ENCODE data around the gene TENM3. TPM values are rescaled to one million over a fixed set of nuclear protein-coding genes. Genes with fewer than 3 reads are reported as not detected.
"Not testable (repeated sequence)": the region's sequence is repeated elsewhere in the genome, so short reads cannot be mapped to it uniquely, and the experiment has no call there.

The TENM3 gene
- total RNA-seq, 1 donor from 2014 or later, result not detected

DNA sequence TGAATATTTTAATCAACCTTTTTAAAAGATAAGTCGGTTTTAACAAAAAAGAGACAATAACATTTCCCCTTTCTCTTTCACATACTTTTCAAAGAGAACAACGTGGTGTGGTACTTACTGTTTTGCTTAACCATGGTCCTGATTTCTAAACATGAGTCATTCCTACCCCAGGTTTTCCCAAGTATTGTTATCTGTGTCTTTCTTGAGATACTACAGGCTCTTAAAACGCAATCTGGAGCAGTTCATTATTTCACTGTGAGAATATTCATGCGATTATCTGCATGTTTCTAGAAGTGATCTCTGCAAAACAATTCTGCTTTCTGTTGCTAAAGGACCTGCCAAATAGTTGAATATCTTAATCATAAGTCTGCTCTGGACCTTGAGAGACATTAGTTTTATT is 127.3 kb downstream of the TENM3 start:
- H3K9me3 Mint-ChIP-seq, result no peaks in the 10 kb centered on the region
- no peaks in the 10 kb centered on the region for H3K4me1 Mint-ChIP-seq
- POLR2A ChIA-PET, result no interaction called here

DNA sequence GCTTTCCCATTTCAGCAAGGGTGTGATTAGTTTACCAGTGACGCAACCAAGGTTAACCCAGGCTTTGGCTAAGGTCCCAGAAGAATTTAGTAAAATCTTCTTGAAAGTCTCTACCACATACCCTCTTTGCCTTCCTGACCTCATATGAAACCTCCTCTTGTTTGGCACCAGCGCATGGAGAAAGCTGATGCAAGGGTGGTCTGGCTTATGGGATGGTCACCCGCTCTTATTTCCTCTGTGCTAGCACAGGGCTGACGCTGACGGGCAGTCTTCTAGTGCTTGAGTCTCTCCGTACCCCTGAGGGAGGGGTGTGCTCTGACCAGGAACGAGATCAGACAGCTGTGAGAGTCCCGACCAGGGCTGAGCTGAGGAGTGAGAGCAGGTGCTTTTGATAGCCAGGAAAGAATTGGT is 137.6 kb downstream of the TENM3 start:
- no peaks in the 10 kb centered on the region for H3K36me3 Mint-ChIP-seq (ENCODE audit: low read depth)
- CTCF ChIA-PET, result no interaction called here
- no peak overlapping the region for H3K27ac Mint-ChIP-seq
- no peaks in the 10 kb centered on the region for H3K4me1 Mint-ChIP-seq
- DNase-seq (no peak), ATAC-seq (ENCODE audit: low read depth) (no peak)
- H3K4me3 Mint-ChIP-seq, result no peak overlapping the region
- TF ChIP-seq, protein P1, sequence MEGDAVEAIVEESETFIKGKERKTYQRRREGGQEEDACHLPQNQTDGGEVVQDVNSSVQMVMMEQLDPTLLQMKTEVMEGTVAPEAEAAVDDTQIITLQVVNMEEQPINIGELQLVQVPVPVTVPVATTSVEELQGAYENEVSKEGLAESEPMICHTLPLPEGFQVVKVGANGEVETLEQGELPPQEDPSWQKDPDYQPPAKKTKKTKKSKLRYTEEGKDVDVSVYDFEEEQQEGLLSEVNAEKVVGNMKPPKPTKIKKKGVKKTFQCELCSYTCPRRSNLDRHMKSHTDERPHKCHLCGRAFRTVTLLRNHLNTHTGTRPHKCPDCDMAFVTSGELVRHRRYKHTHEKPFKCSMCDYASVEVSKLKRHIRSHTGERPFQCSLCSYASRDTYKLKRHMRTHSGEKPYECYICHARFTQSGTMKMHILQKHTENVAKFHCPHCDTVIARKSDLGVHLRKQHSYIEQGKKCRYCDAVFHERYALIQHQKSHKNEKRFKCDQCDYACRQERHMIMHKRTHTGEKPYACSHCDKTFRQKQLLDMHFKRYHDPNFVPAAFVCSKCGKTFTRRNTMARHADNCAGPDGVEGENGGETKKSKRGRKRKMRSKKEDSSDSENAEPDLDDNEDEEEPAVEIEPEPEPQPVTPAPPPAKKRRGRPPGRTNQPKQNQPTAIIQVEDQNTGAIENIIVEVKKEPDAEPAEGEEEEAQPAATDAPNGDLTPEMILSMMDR (IDR thresholded peaks at IDR 0.05), result no peak
- H3K9me3 Mint-ChIP-seq, result no peaks in the 10 kb centered on the region
- H3K27me3 Mint-ChIP-seq, result peaks cover 4% of the 10 kb centered on the region
- intact Hi-C loops (cut with micrococcal nuclease), result no loop called here
- POLR2A ChIA-PET, result no interaction called here

More for the DNA sequence above, 127.3 kb downstream of the TENM3 start:
- ATAC-seq (ENCODE audit: low read depth) (no peak), DNase-seq (no peak)
- no peak overlapping the region for H3K4me3 Mint-ChIP-seq
- CTCF ChIA-PET, result no interaction called here
- no peak overlapping the region for H3K27ac Mint-ChIP-seq
- H3K27me3 Mint-ChIP-seq, result no peaks in the 10 kb centered on the region
- no peaks in the 10 kb centered on the region for H3K36me3 Mint-ChIP-seq (ENCODE audit: low read depth)
- TF ChIP-seq, protein P1 (IDR thresholded peaks at IDR 0.05), result no peak
- intact Hi-C loops (cut with micrococcal nuclease), result no loop called here

DNA sequence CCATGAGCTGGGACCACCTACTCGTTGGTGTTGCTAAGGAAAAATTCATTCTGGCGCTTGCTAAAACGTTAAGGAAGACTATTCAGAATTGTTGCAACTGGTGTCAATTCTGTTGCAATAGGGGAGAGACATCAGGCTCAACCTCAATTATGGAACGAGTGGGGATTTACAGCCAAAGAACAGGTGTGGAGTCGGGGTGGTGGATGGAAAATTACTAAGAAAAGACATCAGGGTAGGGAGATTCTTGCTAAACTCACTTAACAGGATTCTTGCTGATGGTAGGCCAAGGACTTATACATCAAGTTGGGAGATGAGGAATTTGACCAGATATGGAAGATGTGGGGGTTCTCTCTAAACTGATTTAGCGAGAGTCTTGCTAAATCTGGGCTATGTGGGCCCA is 139.7 kb downstream of the TENM3 start:
- Mint-ChIP-seq H3K4me1 (no peaks in the 10 kb centered on the region), H3K27me3 (peaks cover 4% of the 10 kb centered on the region), H3K4me3 (no peak overlapping the region), H3K27ac (no peak overlapping the region), H3K9me3 (no peaks in the 10 kb centered on the region), H3K36me3 (ENCODE audit: low read depth) (no peaks in the 10 kb centered on the region)
- intact Hi-C loops (cut with micrococcal nuclease), result no loop called here
- no peak for ATAC-seq (ENCODE audit: low read depth)
- no peak for DNase-seq
- ChIA-PET POLR2A (no interaction called here), CTCF (no interaction called here)
- TF ChIP-seq, protein P1 (IDR thresholded peaks at IDR 0.05), result no peak

DNA sequence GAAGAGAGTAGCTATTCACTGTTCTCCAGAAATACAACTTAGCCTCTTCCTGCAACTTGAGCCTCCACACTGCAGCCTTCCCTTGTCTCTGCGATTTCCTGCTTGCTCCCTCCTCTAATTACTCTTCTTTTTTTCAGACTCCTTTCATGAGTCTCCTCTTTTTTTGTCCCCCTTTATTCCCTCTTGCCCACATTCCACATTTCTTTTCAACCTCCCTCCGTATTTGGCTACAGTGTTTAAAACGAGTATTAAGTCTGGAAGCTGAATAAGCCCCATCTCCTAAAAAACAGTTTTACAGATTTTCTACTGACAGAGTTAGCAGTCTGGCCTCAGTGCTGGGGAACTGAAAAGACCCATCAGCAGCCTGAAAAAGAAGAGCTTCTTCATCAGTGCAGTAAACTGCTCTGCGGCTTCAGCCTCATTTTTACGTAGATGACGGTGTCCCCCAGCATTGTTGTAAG is 141.5 kb downstream of the TENM3 start:
- no peaks in the 10 kb centered on the region for H3K4me1 Mint-ChIP-seq
- DNase-seq (no peak), ATAC-seq (ENCODE audit: low read depth) (no peak)
- ChIA-PET POLR2A (no interaction called here), CTCF (no interaction called here)
- intact Hi-C loops (cut with micrococcal nuclease), result no loop called here
- no peak overlapping the region for H3K27ac Mint-ChIP-seq
- no peaks in the 10 kb centered on the region for H3K9me3 Mint-ChIP-seq
- TF ChIP-seq, protein P1 (IDR thresholded peaks at IDR 0.05), result no peak
- H3K27me3 Mint-ChIP-seq, result peaks cover 4% of the 10 kb centered on the region
- H3K4me3 Mint-ChIP-seq, result no peak overlapping the region
- H3K36me3 Mint-ChIP-seq (ENCODE audit: low read depth), result no peaks in the 10 kb centered on the region

DNA sequence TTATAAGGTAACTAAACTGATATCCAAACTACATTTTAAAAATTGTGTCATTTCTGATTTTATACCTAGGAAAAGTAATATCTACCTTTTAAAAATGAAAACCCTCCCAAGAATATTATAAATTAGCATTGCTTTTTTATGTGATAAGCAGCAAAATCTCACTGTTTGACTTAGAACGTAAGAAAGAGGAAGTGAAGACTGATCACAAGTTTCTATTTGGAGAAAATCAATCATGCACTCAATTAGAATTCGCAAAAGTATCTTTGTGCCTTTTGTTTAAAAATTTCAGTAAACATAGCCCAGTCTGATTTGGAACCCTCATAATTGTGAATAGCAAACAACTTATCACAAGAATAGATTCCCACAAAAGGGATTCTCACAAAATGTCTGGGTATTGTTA is 142.7 kb downstream of the TENM3 start:
- no peak for DNase-seq
- TF ChIP-seq, protein P1 (IDR thresholded peaks at IDR 0.05), result no peak
- peaks cover 4% of the 10 kb centered on the region for H3K27me3 Mint-ChIP-seq
- H3K36me3 Mint-ChIP-seq (ENCODE audit: low read depth), result no peaks in the 10 kb centered on the region
- no peak overlapping the region for H3K4me3 Mint-ChIP-seq
- intact Hi-C loops (cut with micrococcal nuclease), result no loop called here
- no peak for ATAC-seq (ENCODE audit: low read depth)
- no peaks in the 10 kb centered on the region for H3K4me1 Mint-ChIP-seq
- ChIA-PET POLR2A (no interaction called here), CTCF (no interaction called here)
- H3K27ac Mint-ChIP-seq, result no peak overlapping the region
- no peaks in the 10 kb centered on the region for H3K9me3 Mint-ChIP-seq

GRCh38 chr4:182386576-182386975 is 143.4 kb downstream of the TENM3 start:
- H3K9me3 Mint-ChIP-seq; H3K36me3 Mint-ChIP-seq (ENCODE audit: low read depth); H3K4me3 Mint-ChIP-seq; H3K27me3 Mint-ChIP-seq; CTCF ChIA-PET; ATAC-seq (ENCODE audit: low read depth); intact Hi-C loops (cut with micrococcal nuclease); H3K27ac Mint-ChIP-seq; POLR2A ChIA-PET; DNase-seq; H3K4me1 Mint-ChIP-seq: not testable (repeated sequence)
